ENCODE measurements around the gene SMPD2. TPM values are rescaled to one million over a fixed set of nuclear protein-coding genes. Genes with fewer than 3 reads are reported as not detected.

The SMPD2 gene
- polyA plus RNA-seq, 1 experiment, result 4.5 TPM

GRCh38 chr6:109445382-109445781 lies 4.9 kb downstream of the SMPD2 start:
- Histone ChIP-seq H3K27ac (ENCODE audit: low read depth, low read length) (no peak overlapping the region), H3K27me3 (ENCODE audit: control insufficient read depth, insufficient read depth, low read length) (no peaks in the 10 kb centered on the region), H3K9me3 (ENCODE audit: control insufficient read depth, insufficient read depth, low read length) (no peaks in the 10 kb centered on the region; the same call in 1 of the 2 replicates), H3K4me3 (ENCODE audit: low read depth, low read length) (no peak overlapping the region)
- DNase-seq (ENCODE audit: low read depth, low spot score), result no peak
- TF ChIP-seq, protein P1, sequence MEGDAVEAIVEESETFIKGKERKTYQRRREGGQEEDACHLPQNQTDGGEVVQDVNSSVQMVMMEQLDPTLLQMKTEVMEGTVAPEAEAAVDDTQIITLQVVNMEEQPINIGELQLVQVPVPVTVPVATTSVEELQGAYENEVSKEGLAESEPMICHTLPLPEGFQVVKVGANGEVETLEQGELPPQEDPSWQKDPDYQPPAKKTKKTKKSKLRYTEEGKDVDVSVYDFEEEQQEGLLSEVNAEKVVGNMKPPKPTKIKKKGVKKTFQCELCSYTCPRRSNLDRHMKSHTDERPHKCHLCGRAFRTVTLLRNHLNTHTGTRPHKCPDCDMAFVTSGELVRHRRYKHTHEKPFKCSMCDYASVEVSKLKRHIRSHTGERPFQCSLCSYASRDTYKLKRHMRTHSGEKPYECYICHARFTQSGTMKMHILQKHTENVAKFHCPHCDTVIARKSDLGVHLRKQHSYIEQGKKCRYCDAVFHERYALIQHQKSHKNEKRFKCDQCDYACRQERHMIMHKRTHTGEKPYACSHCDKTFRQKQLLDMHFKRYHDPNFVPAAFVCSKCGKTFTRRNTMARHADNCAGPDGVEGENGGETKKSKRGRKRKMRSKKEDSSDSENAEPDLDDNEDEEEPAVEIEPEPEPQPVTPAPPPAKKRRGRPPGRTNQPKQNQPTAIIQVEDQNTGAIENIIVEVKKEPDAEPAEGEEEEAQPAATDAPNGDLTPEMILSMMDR (IDR thresholded peaks at IDR 0.05; ENCODE audit: low read depth, low read length), result no peak
- ChIA-PET POLR2A (no interaction called here), CTCF (no interaction called here)

- DNase-seq (ENCODE audit: low read depth, low spot score), result no peak
- POLR2A ChIA-PET, result no interaction called here
- CTCF ChIA-PET, result no interaction called here
Observed at GRCh38 chr6:109446072-109446471, 5.5 kb downstream of the SMPD2 start.

DNA sequence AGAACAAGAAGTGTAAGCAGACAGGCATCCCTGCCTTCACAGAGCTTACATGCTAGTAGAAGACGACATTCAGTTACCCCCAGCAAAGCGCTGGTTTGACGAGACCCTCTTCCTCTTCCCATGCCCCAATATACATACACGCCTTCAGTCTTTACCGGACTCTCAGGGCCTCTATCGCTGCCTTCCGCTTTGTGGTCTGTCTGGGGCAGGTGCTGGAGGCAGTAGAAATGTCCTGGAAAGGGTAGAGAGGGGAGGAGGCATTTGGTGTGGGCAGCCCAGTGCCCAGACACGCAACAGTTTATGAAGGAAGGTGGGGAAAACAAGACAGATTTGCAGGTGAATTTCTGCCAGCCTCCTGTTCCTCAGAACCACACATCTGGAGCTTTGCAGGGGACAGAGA lies 6.0 kb downstream of the SMPD2 start:
- ChIA-PET POLR2A (no interaction called here), CTCF (no interaction called here)
- H3K27me3 ChIP-seq (ENCODE audit: control insufficient read depth, insufficient read depth, low read length), result no peaks in the 10 kb centered on the region
- no peak overlapping the region for H3K4me3 ChIP-seq (ENCODE audit: low read depth, low read length)
- no peaks in the 10 kb centered on the region; the same call in 1 of the 2 replicates for H3K9me3 ChIP-seq (ENCODE audit: control insufficient read depth, insufficient read depth, low read length)
- TF ChIP-seq, protein P1 (IDR thresholded peaks at IDR 0.05; ENCODE audit: low read depth, low read length), result no peak
- no peak for DNase-seq (ENCODE audit: low read depth, low spot score)
- no peak overlapping the region for H3K27ac ChIP-seq (ENCODE audit: low read depth, low read length)

More at GRCh38 chr6:109446072-109446471, 5.5 kb downstream of the SMPD2 start:
- Histone ChIP-seq H3K27ac (ENCODE audit: low read depth, low read length) (no peak overlapping the region), H3K27me3 (ENCODE audit: control insufficient read depth, insufficient read depth, low read length) (no peaks in the 10 kb centered on the region), H3K4me3 (ENCODE audit: low read depth, low read length) (no peak overlapping the region), H3K9me3 (ENCODE audit: control insufficient read depth, insufficient read depth, low read length) (no peaks in the 10 kb centered on the region; the same call in 1 of the 2 replicates)
- TF ChIP-seq, protein P1 (IDR thresholded peaks at IDR 0.05; ENCODE audit: low read depth, low read length), result no peak

- H3K27ac ChIP-seq (ENCODE audit: low read depth, low read length), result no peak overlapping the region
- no peak for DNase-seq (ENCODE audit: low read depth, low spot score)
- POLR2A ChIA-PET, result no interaction called here
Observed at GRCh38 chr6:109447087-109447486, 6.6 kb downstream of the SMPD2 start.

DNA sequence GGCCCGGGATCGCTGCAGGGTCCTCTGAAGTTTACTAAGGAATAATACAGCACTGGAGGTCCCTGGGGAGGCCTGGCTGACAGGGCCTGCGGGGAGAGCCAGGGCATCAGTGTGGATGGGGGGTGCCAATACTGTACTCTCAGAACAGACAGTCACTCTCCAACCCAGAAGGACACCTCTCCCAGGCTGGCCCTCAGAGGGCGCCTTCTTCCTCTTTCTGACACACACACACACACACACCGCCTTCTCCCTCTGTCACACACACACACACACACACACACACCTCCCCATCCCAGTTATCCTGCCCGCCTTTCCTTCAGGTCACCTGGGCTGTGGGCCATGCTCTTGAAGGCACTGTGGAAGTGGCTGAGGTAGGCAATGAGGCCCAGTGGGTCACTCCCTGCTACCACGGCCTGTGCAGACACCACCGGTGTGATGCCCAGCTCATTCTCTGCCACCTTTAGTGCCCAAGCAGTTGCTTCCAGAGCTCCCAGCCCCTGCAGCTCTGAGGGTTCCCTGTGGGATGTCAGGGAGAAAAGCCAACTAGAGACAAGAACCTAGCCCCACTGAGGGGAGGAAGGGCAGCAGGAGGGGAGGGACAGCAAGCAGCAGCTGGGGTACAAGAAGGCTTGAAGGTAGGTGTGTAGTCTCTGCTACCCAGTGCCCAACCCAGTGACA lies 7.5 kb downstream of the SMPD2 start:
- TF ChIP-seq, protein P1 (IDR thresholded peaks at IDR 0.05; ENCODE audit: low read depth, low read length), result no peak
- H3K27ac ChIP-seq (ENCODE audit: low read depth, low read length), result no peak overlapping the region
- no peak for DNase-seq (ENCODE audit: low read depth, low spot score)
- no peaks in the 10 kb centered on the region; the same call in 1 of the 2 replicates for H3K9me3 ChIP-seq (ENCODE audit: control insufficient read depth, insufficient read depth, low read length)
- CTCF ChIA-PET, result no interaction called here
- POLR2A ChIA-PET, result interaction anchor here (0.5 kb wide), 1 partner anchor 64 kb away, joined by 4 read pairs; no protein-coding TSS in a partner anchor
- H3K4me3 ChIP-seq (ENCODE audit: low read depth, low read length), result no peak overlapping the region
- no peaks in the 10 kb centered on the region for H3K27me3 ChIP-seq (ENCODE audit: control insufficient read depth, insufficient read depth, low read length)

More at GRCh38 chr6:109447087-109447486, 6.6 kb downstream of the SMPD2 start:
- TF ChIP-seq, protein P1 (IDR thresholded peaks at IDR 0.05; ENCODE audit: low read depth, low read length), result no peak
- Histone ChIP-seq H3K4me3 (ENCODE audit: low read depth, low read length) (no peak overlapping the region), H3K9me3 (ENCODE audit: control insufficient read depth, insufficient read depth, low read length) (no peaks in the 10 kb centered on the region; the same call in 1 of the 2 replicates), H3K27me3 (ENCODE audit: control insufficient read depth, insufficient read depth, low read length) (no peaks in the 10 kb centered on the region)
- CTCF ChIA-PET, result no interaction called here
